ENCODE results near the gene TNFRSF13B.
"Not testable (repeated sequence)": the region's sequence is repeated elsewhere in the genome, so short reads cannot be mapped to it uniquely, and the experiment has no call there.

Gene TNFRSF13B

GRCh38 chr17:16971458-16972338, at the start of gene TNFRSF13B:
TSS of gene TNFRSF13B (minus strand) at chr17:16972118. CDS start at chr17:16972075, 43 bp downstream.
- DNase-seq (ENCODE audit: low read depth in 2 of 2): no peak

GRCh38 chr17:17021194-17021863, 49.4 kb upstream of the TNFRSF13B start:
- DNase-seq (ENCODE audit: low read depth in 2 of 2): no peak

GRCh38 chr17:17020821-17021193, 48.9 kb upstream of the TNFRSF13B start:
- no peak for DNase-seq (ENCODE audit: low read depth in 2 of 2)

- DNase-seq (ENCODE audit: low read depth in 2 of 2): no peak
Measured at GRCh38 chr17:17019891-17020456, 48.1 kb upstream of the TNFRSF13B start.

GRCh38 chr17:17019430-17019762, 47.5 kb upstream of the TNFRSF13B start:
- no peak for DNase-seq (ENCODE audit: low read depth in 2 of 2)

GRCh38 chr17:17018612-17019429, 46.9 kb upstream of the TNFRSF13B start:
- DNase-seq (ENCODE audit: low read depth in 2 of 2): no peak

- no peak for DNase-seq (ENCODE audit: low read depth in 2 of 2)
Measured at GRCh38 chr17:17018021-17018441, 46.1 kb upstream of the TNFRSF13B start.

GRCh38 chr17:17017343-17018014, 45.6 kb upstream of the TNFRSF13B start:
- no peak for DNase-seq (ENCODE audit: low read depth in 2 of 2)

GRCh38 chr17:17016199-17017197, 44.6 kb upstream of the TNFRSF13B start:
- DNase-seq (ENCODE audit: low read depth in 2 of 2): peak in 1 of 2 donors; percentile 14

GRCh38 chr17:17015230-17015629, 43.3 kb upstream of the TNFRSF13B start:
- no peak for DNase-seq (ENCODE audit: low read depth in 2 of 2)

GRCh38 chr17:17014748-17015124, 42.8 kb upstream of the TNFRSF13B start:
- DNase-seq (ENCODE audit: low read depth in 2 of 2): not testable (repeated sequence)

GRCh38 chr17:17013828-17014747, 42.2 kb upstream of the TNFRSF13B start:
- DNase-seq (ENCODE audit: low read depth in 2 of 2): not testable (repeated sequence)

- not testable (repeated sequence) for DNase-seq (ENCODE audit: low read depth in 2 of 2)
Measured at GRCh38 chr17:17011043-17011907, 39.4 kb upstream of the TNFRSF13B start.

GRCh38 chr17:17010545-17011034, 38.7 kb upstream of the TNFRSF13B start:
- not testable (repeated sequence) for DNase-seq (ENCODE audit: low read depth in 2 of 2)

GRCh38 chr17:17009972-17010371, 38.1 kb upstream of the TNFRSF13B start:
- not testable (repeated sequence) for DNase-seq (ENCODE audit: low read depth in 2 of 2)

- DNase-seq (ENCODE audit: low read depth in 2 of 2): not testable (repeated sequence)
Measured at GRCh38 chr17:17008621-17009397, 36.9 kb upstream of the TNFRSF13B start.

GRCh38 chr17:17007891-17008290, 36.0 kb upstream of the TNFRSF13B start:
- not testable (repeated sequence) for DNase-seq (ENCODE audit: low read depth in 2 of 2)
